PFSK-1 (cell line): Measurements from ENCODE around the gene IFT81.

Source experiments
- FOXP2 ChIP-seq: optimal IDR thresholded peaks from 2 replicates; pipeline ENCODE3; 2011; ENCODE audit warnings: borderline replicate concordance, control low read depth, inconsistent platforms; ENCODE audit not compliant: insufficient read depth; ENCODE audit errors: extremely low read length, extremely low read depth
- POLR2AphosphoS5 ChIP-seq: IDR thresholded peaks from 2 replicates; pipeline ENCODE4 v1.6.1; 2012; ENCODE audit warnings: low read depth, mild to moderate bottlenecking, control low read depth, low read length, moderate library complexity
- REST ChIP-seq, 2 experiments: IDR thresholded peaks; 2 replicates each; pipeline versions ENCODE4 v1.6.1 to v1.8.0; 2011 to 2012; ENCODE audit warnings: low read depth in 2 of 2, low read length in 2 of 2, control low read depth in 1 of 2, inconsistent platforms in 1 of 2, mild to moderate bottlenecking in 1 of 2, moderate library complexity in 1 of 2; ENCODE audit not compliant: insufficient read depth in 1 of 2
- SIN3A ChIP-seq: IDR thresholded peaks from 2 replicates; pipeline ENCODE4 v1.6.1; 2012; ENCODE audit warnings: mild to moderate bottlenecking, low read length, moderate library complexity, borderline replicate concordance; ENCODE audit not compliant: insufficient read depth
- TAF1 ChIP-seq: IDR thresholded peaks from 2 replicates; pipeline ENCODE4 v1.6.1; 2012; ENCODE audit warnings: low read length, control low read depth, borderline replicate concordance; ENCODE audit not compliant: insufficient read depth

The IFT81 gene

GRCh38 chr12:110251381-110251780 is 127.2 kb downstream of the IFT81 start:
- TF ChIP-seq TAF1, result no peak

DNA sequence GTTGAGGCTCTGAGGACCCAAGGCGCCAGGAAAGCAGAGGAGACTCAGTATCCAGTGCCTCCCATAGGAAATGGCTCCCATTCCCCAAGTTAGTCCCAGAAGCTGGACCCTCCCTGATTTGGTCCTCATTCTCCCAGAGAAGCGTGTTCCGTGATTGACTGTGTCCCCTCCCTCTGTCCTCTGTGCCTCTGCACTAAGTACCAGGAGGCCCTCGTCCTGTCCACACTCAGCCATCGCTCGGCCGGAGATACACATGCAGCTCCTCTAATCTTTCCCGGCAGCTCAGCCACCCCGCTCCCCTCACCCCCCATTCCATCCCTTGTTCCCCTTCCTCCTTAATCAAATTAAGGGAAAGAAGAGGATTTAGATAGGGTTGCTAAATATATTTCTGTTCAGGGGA is 128.6 kb downstream of the IFT81 start:
- TF ChIP-seq REST (IDR thresholded peaks at IDR 0.05; ENCODE audit: insufficient read depth in 1 of 2, low read depth in 2 of 2, low read length in 2 of 2) (no peak), FOXP2 (no peak)

DNA sequence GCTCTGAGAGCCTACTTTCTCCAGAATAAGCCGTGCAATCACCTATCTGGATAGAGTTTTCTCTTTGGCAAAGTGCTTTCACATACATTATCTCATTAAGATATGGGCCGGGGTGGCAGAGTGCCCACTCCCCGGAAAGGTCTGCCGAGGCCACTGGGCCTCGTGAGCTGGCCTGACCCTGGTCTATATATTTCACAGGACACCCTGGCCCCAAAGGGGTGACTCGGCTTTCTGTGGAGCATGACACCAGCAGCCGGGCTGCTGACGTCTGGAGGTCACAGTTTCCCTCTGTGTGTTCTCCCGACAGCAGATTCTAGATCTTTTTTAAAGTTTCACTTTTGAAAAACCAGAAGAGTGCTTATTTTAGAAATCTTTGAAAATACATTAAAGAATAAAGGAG is 129.0 kb downstream of the IFT81 start:
- TF ChIP-seq SIN3A (no peak), REST (IDR thresholded peaks at IDR 0.05; ENCODE audit: insufficient read depth in 1 of 2, low read depth in 2 of 2, low read length in 2 of 2) (no peak), TAF1 (no peak), FOXP2 (no peak), POLR2AphosphoS5 (no peak)

DNA sequence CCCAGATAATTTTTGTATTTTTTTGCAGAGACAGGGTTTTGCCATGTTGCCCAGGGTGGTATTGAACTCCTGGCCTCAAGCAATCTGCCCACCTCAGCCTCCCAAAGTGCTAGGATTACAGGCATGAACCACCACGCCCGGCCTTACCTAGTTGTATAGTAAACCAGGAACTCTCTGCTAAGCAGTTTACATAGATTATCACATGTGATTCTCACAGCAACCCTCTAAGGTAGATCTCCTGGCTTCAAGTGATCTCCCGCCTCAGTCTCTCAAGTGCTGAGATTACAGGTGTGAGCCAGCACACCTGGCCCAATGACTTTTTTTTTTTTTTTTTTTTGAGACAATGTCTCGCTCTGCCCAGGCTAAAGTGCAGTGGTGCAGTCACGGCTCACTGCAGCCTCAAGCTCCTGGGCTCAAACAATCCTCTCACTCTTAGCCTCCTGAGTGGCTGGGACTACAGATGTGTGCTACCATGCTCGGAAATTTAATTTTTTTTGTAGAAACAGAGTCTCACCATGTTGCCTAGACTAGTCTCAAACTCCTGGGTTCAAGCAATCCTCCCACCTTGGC is 130.9 kb downstream of the IFT81 start:
- no peak for TF ChIP-seq FOXP2

GRCh38 chr12:110256780-110257431 is 132.7 kb downstream of the IFT81 start:
- TF ChIP-seq REST (IDR thresholded peaks at IDR 0.05; ENCODE audit: insufficient read depth in 1 of 2, low read depth in 2 of 2, low read length in 2 of 2) (no peak), POLR2AphosphoS5 (no peak), SIN3A (no peak), TAF1 (no peak), FOXP2 (no peak)

GRCh38 chr12:110258466-110258865 is 134.3 kb downstream of the IFT81 start:
- no peak for TF ChIP-seq TAF1
- no peak for TF ChIP-seq FOXP2
- no peak for TF ChIP-seq REST (IDR thresholded peaks at IDR 0.05; ENCODE audit: insufficient read depth in 1 of 2, low read depth in 2 of 2, low read length in 2 of 2)
- TF ChIP-seq SIN3A, result no peak
- TF ChIP-seq POLR2AphosphoS5, result no peak
